Glomerular endothelial cell (primary cell): ENCODE data around the gene RESF1. TPM values are rescaled to one million over a fixed set of nuclear protein-coding genes. Genes with fewer than 3 reads are reported as not detected.
"Not testable (repeated sequence)": the region's sequence is repeated elsewhere in the genome, so short reads cannot be mapped to it uniquely, and the experiment has no call there.

Experiments
- DNase-seq: peaks from one replicate; pipeline ENCODE4 v3.0.0-alpha.2; 2011; ENCODE audit warnings: low read depth, low spot score; ENCODE audit errors: extremely low read depth
- total RNA-seq: library from RNA; depleted of rRNA; stranded (reverse); fragments of >200 nt; gene quantifications from 2 replicates; pipeline ENCODE4 v1.2.3, GENCODE V29; 2015

RESF1 gene, protein sequence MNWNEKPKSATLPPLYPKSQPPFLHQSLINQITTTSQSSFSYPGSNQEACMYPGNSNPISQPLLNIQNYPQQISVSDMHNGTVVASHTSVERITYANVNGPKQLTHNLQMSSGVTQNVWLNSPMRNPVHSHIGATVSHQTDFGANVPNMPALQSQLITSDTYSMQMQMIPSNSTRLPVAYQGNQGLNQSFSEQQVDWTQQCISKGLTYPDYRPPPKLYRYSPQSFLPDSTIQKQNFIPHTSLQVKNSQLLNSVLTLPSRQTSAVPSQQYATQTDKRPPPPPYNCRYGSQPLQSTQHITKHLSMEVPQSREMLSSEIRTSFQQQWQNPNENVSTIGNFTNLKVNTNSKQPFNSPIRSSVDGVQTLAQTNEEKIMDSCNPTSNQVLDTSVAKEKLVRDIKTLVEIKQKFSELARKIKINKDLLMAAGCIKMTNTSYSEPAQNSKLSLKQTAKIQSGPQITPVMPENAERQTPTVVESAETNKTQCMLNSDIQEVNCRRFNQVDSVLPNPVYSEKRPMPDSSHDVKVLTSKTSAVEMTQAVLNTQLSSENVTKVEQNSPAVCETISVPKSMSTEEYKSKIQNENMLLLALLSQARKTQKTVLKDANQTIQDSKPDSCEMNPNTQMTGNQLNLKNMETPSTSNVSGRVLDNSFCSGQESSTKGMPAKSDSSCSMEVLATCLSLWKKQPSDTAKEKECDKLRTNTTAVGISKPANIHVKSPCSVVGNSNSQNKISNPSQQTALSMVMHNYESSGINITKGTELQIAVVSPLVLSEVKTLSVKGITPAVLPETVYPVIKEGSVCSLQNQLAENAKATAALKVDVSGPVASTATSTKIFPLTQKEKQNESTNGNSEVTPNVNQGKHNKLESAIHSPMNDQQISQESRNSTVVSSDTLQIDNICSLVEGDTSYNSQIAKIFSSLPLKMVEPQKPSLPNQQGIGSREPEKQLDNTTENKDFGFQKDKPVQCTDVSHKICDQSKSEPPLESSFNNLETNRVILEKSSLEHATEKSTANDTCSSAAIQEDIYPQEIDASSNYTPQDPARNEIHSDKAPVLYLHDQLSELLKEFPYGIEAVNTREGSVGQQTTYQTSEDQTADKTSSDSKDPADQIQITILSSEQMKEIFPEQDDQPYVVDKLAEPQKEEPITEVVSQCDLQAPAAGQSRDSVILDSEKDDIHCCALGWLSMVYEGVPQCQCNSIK (N-terminal part only)
- 94.8 and 190 TPM in 2 replicates for total RNA-seq

DNA sequence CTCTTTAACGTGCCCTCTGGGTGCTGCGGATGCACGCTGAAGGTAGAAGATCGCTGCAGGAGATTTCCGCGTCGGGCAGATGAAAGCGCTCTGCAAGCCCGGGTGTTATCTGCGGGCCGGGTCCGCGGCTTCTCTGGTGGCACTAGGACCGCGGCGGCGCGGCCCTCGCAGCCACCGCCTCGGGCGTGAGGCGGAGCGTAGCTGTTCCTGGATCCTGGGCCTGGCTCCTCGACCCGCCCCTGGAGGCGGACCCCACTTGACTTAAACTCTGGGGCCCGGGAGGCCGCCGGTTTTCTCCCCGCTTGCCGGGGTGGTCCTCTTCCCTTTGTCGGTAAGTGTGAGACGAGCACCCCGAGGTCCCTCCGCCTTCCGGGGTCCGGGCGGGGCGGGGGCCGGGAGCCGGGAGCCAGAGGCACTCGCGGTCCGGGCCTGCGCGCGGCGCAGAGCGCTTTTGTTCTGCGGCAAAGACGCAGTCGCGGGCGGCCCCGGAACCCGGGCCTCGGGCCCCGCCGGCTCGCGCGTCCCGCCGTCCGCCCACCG is at the start of gene RESF1:
Gene RESF1 (plus strand): TSS at position 255 of the 540 bp plus-strand sequence. CDS start 21,541 bp downstream, outside the sequence.
- DNase-seq: no peak

DNA sequence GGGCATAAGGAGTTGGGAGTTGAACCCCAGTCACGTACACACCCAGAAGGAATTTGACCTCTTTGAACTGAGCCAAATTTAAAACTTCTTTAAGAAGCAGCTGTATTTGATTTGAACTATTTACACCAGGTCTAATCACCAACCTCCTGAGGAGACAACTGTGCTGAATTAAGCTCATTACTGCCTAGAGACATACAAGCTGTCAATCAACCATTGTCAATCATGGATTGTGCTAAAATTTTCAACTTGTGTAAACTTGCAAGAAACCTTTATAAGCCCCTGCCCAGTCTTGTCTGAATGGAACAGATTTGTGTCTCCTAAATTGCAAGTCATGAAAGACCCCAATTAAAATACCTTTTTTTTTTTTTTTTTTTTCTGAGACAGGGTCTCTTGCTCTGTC is 44.3 kb upstream of the RESF1 start:
- DNase-seq: no peak

DNA sequence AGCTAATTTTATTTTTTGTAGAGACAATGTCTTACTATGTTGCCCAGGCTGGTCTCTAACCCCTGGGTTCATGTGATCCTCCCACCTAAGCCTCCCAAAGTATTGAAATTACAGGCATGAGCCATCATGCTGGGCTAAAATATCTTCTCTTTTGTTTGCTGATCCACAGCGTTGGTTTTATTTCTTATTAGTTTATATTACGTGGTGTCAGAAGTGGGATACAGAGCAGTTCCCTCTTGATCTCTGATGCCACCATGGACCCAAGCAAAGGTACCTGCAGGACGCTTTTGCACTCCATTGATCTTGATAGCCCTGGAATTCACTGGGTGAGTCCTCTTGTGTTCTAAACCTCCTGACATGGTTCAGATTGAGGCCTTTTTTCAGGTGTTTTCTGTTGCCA is 43.8 kb upstream of the RESF1 start:
- no peak for DNase-seq

DNA sequence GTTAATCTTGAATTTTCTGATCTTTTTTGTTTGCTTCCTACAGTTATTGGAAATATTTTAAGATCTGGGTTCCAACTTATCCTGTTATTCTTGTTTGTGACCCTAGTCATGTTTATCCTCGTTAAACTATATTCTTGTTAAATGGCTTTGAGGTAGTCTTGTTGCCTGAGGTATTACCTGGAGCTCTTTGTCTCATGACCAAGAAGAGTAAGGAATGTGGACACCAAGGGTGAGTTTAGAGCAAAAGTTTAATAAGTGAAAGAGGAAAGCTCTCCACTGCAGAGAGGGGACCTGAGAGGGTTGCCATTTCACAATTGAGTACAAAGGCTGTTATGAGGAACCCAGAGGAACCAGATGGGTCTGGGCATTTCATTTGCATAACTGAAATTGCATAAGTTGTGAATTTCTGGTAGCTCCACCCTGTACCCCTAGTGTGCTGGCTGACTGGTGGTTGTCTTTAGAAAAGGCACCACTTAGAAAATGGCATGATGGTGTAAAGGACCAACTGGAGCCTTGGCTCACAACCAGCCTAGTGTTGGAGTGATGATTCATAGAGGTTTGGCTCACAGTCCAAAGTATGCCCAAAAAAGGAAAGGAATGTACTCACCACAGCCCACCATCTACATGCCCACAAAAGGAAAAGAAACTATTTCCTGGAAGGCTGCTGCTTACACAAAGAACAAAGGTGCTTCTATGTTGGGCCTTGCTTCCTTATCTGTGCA is 36.7 kb upstream of the RESF1 start:
- no peak for DNase-seq

DNA sequence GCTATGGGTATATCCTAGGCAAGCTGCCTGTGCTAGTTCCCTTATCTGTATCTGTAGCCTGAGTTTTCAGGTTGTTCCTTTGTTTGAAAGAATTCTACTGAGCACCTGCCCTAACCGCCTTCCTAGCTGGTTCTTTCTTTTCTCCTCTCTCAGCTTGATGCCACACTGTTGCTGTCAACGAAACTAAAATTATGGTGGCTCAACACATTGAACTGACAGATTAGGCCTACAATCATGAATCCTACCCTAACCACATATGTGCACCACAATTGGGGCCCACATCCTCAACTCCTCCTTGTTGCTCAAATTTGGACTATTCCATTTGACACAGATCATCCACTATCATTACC is 36.2 kb upstream of the RESF1 start:
- no peak for DNase-seq

DNA sequence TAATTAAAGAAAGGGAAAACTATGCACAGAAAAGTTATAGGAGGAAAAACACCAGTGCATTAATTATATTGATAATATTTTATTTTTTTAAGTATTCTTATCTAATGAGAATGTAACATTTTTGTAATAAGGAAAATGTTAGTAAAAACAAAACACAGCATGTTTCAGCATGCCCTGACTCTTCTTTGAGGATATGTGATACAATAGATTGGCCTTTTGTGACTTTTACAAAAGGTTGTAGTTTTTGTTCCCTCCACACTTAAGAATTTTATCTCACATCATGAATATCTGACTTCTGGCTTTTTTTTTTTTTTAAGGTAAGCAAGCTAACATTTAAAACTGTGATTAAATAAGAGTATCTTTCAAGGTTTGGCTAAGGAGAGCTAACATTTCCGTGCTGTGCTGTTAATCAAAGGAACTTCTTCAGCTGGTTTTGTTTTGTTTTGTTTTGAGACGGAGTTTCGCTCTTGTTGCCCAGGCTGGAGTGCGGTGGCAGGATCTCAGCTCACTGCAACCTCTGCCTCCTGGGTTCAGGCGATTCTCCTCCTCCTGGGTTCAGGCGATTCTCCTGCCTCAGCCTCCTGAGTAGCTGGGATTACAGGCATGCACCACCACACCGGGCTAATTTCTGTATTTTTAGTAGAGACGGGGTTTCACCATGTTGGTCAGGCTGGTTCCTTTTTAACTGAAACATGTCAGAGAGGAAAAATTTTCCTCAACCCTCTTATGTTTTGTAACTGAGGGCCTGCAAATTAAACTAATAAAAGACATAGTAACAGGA is 30.8 kb upstream of the RESF1 start:
- DNase-seq: no peak

DNA sequence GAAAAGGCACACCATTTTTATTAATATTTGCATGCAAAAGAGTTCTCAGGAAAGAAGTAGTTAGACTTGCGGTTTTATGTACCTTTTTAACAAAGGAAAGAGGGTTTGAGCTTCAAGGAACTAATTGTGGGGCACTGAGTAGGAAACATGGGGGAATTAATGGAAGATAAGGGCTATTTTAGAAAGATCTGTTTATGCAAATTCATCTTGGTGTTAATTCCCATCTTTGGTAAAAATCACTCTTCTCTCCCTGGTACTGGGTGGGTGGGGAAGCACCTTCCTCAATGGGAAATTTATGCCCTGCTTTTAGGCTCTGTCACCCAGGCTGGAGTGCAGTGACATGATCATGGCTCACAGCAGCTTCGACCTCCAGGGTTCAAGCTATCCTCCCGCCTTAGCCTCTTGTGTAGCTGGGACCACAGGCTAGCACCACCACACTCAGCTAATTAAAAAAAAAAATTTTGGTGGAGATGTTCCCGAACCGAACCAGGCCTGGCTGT is 30.1 kb upstream of the RESF1 start:
- DNase-seq: no peak

DNA sequence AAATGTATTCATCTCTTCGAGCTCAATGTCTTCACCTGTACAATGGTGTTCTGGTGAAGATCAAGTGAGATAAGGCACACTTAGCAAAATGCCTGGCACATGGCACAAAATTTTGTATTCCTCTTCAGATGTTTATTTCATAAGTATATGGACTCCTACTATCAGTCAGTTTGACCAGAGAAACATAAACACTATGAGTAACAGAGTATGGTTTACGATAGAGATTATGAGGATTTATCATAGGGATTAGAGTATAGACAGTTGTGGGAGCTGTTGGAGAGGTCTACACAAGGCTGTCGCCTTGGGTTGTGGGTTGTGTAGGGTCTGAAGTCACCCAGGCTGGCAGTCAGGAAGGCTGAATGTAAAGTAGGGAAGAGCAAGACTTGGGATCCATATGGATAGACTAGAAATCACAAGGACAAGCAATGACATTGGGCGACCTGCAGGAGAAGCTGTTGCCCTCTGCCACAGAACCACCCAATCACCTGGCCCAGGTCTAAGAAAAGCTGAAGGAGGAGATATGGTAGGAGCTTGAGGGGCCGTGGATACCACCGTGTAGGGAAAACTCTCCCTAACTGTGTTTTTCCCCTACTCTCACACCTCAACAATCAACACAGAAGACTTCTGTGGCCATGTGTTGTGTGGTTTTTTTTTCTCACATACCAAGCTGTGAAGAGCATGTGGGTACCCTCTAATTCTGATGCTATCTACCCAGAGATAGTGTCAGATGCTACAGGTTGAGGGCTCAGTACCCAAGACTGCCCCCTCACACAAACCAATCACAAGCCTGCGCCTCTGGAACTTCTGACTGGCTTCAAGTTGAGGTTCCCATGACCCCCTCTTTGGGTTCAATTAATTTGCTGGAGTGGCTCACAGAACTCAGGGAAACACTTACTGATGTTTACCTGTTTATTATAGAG is 27.2 kb upstream of the RESF1 start:
- DNase-seq: no peak

DNA sequence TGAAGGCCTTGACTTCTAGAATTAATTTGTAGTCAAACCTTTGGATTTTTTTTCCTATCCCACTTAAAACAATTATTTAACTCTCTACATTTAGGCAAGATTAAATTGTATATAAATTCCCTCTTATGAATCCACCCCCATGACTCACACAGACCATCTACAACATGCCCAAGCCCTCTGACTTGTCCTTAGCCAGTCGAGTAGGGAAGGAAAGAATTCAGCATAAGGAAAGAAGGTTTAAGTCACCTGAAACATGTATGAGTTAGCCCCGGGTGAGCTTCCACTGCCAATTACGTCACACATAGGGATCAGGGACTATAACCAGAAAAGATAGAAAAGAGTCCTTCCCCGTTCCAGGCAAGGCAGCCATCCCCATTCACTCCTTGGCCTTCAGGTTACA is 14.9 kb upstream of the RESF1 start:
- no peak for DNase-seq

DNA sequence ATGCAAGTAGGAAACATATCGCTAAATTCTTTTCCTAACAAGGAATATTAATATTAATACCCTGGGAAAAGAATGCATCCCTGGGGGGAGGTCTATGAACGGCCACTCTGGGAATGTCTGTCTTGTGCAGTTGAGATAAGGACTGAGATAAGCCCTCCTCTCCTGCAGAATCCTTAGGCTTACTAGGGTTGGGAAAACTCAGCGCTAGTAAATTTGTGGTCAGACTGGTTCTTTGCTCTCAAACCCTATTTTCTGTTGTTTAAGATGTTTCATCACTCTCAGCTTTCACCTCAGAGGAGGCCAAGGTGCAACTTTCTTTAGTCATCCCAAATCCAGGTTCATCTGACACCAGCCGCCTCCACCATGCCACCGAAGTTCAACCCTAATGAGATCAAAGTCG is 11.2 kb upstream of the RESF1 start:
- DNase-seq: no peak

DNA sequence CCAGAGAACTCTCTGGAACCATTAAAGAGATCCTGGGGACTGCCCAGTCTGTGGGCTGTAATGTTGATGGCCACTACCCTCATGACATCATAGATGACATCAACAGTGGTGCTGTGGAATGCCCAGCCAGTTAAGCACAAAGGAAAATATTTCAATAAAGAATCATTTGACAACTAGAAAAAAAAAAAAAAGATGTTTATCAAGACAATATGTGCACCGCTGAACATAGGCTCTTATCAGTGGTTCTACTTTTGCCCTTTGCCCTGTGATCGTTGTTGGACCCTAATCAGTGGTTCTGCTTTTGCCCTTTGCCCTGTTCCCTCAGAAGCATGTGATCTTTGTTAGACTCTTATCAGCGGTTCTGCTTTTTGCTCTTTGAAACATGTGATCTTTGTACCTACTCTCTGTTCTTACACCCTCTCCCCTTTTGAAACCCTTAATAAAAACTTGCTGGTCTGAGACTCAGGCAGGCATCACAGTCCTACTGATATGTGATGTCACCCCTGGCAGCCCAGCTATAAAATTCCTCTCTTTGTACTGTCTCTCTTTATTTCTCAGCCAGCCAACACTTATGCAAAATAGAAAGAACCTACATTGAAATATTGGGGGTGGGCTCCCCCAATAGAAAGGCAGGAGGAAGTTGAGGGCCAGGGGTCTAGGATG is 10.4 kb upstream of the RESF1 start:
- DNase-seq: not testable (repeated sequence)

DNA sequence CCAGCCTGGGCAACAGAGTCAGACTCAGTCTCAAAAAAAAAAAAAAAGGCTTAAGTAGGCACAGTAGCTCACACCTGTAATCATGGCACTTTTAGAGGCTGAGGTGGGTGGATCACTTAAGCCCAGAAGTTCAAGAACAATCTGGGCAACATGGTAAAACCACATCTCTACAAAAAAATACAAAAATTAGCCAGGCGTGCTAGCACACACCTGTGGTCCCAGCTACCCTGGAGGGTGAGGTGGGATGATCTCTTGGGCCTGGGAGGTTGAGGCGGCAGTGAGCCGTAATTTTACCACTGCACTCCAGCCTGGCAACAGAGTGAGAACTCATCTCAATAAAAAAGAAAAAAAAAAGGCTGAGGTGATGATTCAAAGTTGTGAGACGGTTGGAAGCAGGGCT is 9.1 kb upstream of the RESF1 start:
- DNase-seq: no peak

DNA sequence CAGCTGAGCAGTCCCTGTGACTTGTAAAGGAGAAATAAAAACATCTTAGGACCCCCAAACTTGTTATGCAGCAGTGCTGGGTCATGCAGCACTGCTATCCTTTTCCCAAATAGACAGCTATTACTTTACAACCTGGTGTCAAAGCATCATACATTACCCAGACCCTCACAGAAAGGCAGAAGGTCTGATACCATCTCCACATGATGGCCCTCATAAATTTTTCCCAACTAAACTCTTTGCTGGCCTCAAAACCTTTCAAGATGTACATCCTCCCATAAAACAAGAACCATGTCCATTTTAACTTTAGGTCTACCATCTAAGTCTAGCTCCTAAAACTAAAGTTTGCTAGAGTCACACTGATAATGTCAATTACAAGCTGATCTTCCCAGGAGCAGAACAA is 8.7 kb upstream of the RESF1 start:
- DNase-seq: no peak

DNA sequence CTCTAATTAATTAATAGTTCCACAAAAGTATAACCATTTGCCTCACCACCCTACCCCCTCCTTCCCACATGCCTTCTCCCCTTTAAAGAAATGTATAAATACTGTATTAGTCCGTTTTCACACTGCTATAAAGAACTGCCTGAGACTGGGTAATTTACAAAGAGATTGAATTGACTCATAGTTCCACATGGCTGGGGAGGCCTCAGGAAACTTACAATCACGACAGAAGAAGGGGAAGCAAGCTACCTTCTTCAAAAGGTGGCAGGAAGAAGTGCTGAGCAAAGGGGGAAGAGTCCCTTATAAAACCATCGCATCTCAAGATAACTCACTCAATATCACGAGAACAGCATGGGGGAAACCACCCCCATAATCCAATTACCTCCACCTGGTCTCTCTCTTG is 8.2 kb upstream of the RESF1 start:
- DNase-seq: no peak

DNA sequence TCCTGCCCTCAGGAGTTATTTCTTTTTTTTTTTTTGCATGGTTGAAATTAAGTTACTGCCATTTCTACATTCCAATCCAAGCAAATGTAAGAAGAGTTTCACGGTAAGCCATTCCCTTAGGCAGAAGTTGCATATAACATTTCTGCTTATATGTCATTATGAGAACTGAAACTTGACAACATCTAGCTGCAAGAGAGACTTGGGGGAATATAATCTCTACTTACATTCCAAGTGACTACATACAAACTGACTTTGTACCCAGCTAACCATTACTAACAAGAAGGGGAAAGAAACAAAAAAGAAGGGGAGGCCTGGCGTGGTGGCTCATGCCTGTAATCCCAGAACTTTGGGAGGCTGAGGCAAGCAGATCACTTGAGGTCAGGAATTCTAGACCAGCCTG is 7.3 kb upstream of the RESF1 start:
- DNase-seq: no peak

DNA sequence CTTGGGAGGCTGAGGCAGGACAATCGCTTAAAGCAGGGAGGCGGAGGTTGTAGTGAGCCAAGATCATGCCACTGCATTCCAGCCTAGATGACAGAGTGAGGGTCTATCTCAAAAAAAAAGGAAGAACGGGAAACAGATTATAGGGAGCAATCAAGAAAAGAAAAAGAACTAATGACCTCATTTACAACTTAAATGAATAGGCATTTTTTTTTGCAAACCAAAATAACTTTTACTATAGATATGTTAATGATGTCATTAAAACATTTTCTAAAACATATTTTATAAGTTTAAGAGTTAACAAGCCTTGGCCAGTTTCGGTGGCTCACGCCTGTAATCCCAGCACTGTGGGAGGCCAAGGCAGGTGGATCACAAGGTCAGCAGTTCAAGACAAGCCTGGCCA is 6.8 kb upstream of the RESF1 start:
- DNase-seq: no peak

DNA sequence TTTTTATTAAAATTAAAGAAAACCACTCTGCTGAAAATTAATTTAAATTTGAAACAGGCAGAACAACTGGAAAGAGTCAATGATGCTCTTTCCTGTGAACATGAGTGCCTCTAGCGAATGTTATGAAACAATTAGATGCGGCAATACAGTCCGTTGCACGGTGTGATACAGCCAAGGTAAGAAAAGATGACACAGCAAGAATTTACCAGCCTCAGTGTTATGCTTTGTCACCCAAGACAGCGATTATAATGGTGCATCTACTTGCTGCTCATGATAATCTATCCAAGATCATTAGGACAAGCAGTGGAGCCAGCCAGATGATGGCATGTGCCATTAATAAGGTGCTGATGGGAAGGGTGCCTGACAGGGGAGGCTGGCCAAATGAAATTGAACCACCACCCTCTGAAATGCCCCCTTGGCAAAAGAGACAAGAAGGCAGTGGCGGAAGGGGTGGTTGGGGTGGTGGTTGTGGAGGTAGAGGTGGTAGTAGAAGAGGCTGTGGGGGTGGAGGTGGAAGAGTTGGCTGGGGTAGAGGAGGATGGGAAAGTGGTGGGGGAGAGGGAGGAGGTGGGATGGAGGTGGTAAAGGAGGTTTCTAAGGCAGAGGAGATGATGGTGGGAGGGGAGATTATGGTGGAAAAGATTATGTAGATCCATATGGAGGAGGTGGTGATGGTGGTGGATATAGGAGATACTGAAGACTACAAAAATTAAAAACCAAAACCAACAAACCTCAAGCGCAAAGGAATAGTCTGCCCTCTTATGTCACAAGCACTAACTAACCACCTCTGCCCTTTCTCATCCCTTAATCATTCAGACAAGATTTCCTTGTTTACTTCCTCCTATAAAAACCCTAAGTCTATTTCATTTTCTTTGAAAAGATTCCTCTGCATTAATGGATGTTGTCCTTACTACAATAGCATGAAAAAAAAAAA is 4.0 kb upstream of the RESF1 start:
- no peak for DNase-seq
